ENCODE results near the gene KIF5B.

- TF ChIP-seq POLR2AphosphoS5 (IDR thresholded peaks at IDR 0.05; ENCODE audit: low read depth, low read length), result no peak
- no peak for TF ChIP-seq POLR2A (IDR thresholded peaks at IDR 0.05; ENCODE audit: low read depth, low read length)
- TF ChIP-seq TAF1 (IDR thresholded peaks at IDR 0.05; ENCODE audit: low read depth, low read length), result no peak
- TF ChIP-seq POU2F2 (IDR thresholded peaks at IDR 0.05; ENCODE audit: low read depth, low read length), result no peak
Measured at GRCh38 chr10:32035038-32035437, 21.2 kb downstream of the KIF5B start.
